LNCAP (cell line): ENCODE results near the gene SMIM14.

Experiments used
- CTCF ChIP-seq: fragments of 450-650 bp; IDR thresholded peaks from 2 replicates; pipeline ENCODE4 v1.5.1; 2017; ENCODE audit warnings: mild to moderate bottlenecking

The SMIM14 gene

GRCh38 chr4:39596971-39597370 is 41.7 kb downstream of the SMIM14 start:
- no peak for TF ChIP-seq CTCF

- TF ChIP-seq CTCF: peak; percentile 63
These were observed 47.4 kb downstream of the SMIM14 start for GRCh38 chr4:39591290-39591689.

GRCh38 chr4:39587881-39588280 is 50.8 kb downstream of the SMIM14 start:
- no peak for TF ChIP-seq CTCF

GRCh38 chr4:39574946-39575345 is 63.7 kb downstream of the SMIM14 start:
- no peak for TF ChIP-seq CTCF

- TF ChIP-seq CTCF: no peak
These were observed 67.2 kb downstream of the SMIM14 start for GRCh38 chr4:39571504-39571903.

- no peak for TF ChIP-seq CTCF
These were observed 67.6 kb downstream of the SMIM14 start for GRCh38 chr4:39571054-39571453.

- TF ChIP-seq CTCF: no peak
These were observed 69.5 kb downstream of the SMIM14 start for GRCh38 chr4:39569209-39569608.

GRCh38 chr4:39568805-39569204 is 69.9 kb downstream of the SMIM14 start:
- TF ChIP-seq CTCF: no peak
